C4-2B (cell line): Measurements from ENCODE around the gene MCRS1.
"Not testable (repeated sequence)": the region's sequence is repeated elsewhere in the genome, so short reads cannot be mapped to it uniquely, and the experiment has no call there.

Experiments used
- H3K27ac ChIP-seq: fragments of 450-650 bp; 2 replicates; pipeline ENCODE4 v1.5.1; 2017
- ZFX ChIP-seq: fragments of 450-650 bp; IDR thresholded peaks from 2 replicates; pipeline ENCODE4 v1.6.1; 2017
- TF ChIP-seq, protein P1 (sequence below): fragments of 450-650 bp; conservative IDR thresholded peaks from 2 replicates; pipeline ENCODE4 v1.5.1; 2017; ENCODE audit warnings: mild to moderate bottlenecking

MCRS1 gene

DNA sequence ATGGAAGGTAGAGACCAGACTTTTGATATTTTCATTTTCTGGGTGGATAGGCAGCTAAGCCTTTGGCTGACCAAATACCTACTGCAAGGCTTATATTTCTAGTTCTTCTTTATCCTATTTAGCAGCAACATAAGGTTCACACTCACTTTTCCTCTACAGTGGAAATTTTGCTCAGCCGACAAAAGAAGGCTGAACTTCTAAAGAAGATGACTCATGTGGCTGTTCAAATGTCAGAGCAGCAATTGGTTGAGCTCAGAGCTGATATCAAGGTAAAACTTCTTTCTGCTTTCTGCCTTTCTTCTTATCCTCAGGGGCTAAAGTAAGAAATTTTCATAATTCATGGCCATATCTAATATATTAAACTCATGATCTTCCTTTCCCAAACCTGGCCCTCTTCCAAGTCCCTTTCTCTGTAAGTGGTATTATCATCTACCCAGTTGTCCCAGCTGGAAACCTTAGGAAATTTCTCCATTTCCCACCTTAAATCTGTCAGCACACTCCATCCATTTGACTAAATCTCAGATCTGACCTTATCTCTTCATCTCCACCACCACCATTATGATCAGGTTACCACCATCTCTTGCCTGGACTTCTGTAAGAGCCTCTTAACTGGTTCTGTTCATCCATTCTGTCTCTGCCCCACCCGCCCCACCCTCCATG, 48.9 kb downstream of the MCRS1 start:
- no peak for TF ChIP-seq ZFX
- TF ChIP-seq, protein P1, sequence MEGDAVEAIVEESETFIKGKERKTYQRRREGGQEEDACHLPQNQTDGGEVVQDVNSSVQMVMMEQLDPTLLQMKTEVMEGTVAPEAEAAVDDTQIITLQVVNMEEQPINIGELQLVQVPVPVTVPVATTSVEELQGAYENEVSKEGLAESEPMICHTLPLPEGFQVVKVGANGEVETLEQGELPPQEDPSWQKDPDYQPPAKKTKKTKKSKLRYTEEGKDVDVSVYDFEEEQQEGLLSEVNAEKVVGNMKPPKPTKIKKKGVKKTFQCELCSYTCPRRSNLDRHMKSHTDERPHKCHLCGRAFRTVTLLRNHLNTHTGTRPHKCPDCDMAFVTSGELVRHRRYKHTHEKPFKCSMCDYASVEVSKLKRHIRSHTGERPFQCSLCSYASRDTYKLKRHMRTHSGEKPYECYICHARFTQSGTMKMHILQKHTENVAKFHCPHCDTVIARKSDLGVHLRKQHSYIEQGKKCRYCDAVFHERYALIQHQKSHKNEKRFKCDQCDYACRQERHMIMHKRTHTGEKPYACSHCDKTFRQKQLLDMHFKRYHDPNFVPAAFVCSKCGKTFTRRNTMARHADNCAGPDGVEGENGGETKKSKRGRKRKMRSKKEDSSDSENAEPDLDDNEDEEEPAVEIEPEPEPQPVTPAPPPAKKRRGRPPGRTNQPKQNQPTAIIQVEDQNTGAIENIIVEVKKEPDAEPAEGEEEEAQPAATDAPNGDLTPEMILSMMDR, result no peak
- no peak overlapping the region for H3K27ac ChIP-seq

- TF ChIP-seq ZFX, result no peak
- TF ChIP-seq, protein P1, result no peak
- H3K27ac ChIP-seq, result no peak overlapping the region
Measured at GRCh38 chr12:49515266-49515665, 52.7 kb downstream of the MCRS1 start.

DNA sequence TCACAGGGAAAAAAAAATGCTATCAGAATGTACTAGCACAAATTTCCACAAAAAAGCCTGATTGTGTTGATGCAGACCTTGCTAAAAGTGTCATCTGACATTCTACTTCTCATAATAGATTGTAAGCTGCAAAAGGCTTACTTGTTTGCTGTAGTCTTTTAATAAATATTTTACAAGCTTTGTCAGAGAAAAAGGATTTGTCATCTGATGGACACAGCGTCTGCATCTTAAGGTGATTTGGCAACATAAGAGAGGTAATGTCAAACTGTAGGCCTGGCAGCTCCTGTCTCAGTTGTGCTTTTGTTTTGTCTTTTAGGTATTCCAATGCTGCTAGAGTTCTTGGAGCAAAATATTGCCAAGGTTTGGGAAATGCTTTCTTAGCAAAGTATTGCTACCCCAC, 55.4 kb downstream of the MCRS1 start:
- no peak overlapping the region for H3K27ac ChIP-seq
- TF ChIP-seq, protein P1, result no peak
- no peak for TF ChIP-seq ZFX

DNA sequence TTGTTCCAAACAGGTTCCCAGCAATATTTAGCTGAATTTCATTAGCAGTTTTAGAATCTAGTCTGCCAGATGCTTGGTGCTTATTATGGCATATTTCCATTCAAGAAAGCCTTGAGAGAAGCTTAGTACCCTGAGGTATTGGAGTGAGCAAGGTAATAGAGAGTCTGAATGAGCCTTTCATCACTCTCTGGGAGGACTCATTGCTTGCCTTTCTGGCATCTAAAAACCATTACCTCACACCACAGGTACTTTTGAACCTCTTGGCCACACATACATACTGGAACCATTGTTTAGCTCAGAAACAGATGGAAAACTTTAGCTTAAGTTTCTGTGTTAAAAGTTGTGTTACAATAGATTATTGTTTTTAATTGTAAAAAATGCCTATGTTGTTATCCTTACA, 56.5 kb downstream of the MCRS1 start:
- H3K27ac ChIP-seq, result no peak overlapping the region
- no peak for TF ChIP-seq ZFX
- TF ChIP-seq, protein P1, result no peak

GRCh38 chr12:49509681-49510080, 58.3 kb downstream of the MCRS1 start:
- not testable (repeated sequence) for H3K27ac ChIP-seq
